ENCODE results near the gene FUT2.

DNA sequence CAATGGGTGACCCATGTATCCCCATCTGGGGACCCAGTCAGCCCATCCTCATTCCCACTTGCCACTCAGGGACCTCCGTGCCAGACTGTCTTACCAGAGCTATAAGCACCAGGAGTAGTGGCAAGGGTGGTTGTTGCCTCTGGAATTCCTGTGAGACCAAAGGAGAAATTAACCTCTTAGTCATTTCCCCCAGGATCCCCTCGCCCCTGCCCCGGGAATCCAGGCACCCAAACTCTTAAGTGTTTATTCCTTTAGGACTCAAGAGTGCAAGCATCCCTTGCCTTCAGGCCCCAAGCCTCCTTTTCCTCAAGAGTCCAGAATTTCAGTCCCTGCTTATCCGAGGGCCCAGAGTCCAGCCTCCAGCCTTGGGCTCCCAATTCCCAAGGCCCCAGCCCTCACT lies 32.1 kb upstream of the FUT2 start:
- TF ChIP-seq CTCF (conservative IDR thresholded peaks at IDR 0.05 in 1 of 2, IDR thresholded peaks at IDR 0.05 in 1 of 2; ENCODE audit: low read depth in 1 of 2, low read length in 2 of 2) (no peak), EZH2 (IDR thresholded peaks at IDR 0.05; ENCODE audit: low read length, missing control alignments) (no peak)
